ENCODE results near the gene TMEM25. TPM values are rescaled to one million over a fixed set of nuclear protein-coding genes. Genes with fewer than 3 reads are reported as not detected.

The TMEM25 gene
- total RNA-seq, 1 experiment from 2014 or later, result 63.1 TPM

GRCh38 chr11:118529584-118530175, 1.3 kb upstream of the TMEM25 start:
- CTCF ChIA-PET, result interaction anchor here (0.8 to 1.1 kb wide), 2 partner anchors 38 to 331 kb away, joined by 3 read pairs; no protein-coding TSS in a partner anchor
- no peak for TF ChIP-seq CTCF (IDR thresholded peaks at IDR 0.05; ENCODE audit: insufficient read depth in 1 of 2, low read depth in 1 of 2, low read length in 1 of 2, severe bottlenecking in 1 of 2, unreplicated experiment in 1 of 2)
- peak overlapping the region; percentile 57 for H3K4me3 ChIP-seq (ENCODE audit: low read depth, low read length)

GRCh38 chr11:118530180-118530682, 761 bp upstream of the TMEM25 start:
- CTCF ChIA-PET, result interaction anchor here (0.8 to 1.0 kb wide), 3 partner anchors 10 to 332 kb away, joined by 3 to 4 read pairs (median 3); no protein-coding TSS in a partner anchor
- BruUV-seq (replicated peaks), result TSS peak; percentile 37
- Histone ChIP-seq H3K9me3 (no peaks in the 10 kb centered on the region), H3K4me3 (ENCODE audit: low read depth, low read length) (peak overlapping the region; percentile 57), H3K4me1 (peaks cover 39% of the 10 kb centered on the region), H3K27me3 (replicated peaks; ENCODE audit: control insufficient read depth, insufficient read depth, low read length) (no peaks in the 10 kb centered on the region), H3K36me3 (ENCODE audit: control insufficient read depth, insufficient read depth, low read length) (peaks cover 4% of the 10 kb centered on the region)
- Mint-ChIP-seq H3K9me3 (ENCODE audit: unreplicated experiment) (no peaks in the 10 kb centered on the region), H3K4me3 (ENCODE audit: unreplicated experiment) (peak overlapping the region; percentile 98), H3K36me3 (ENCODE audit: insufficient read depth, unreplicated experiment) (peaks cover 27% of the 10 kb centered on the region), H3K4me1 (ENCODE audit: low read depth, unreplicated experiment) (peaks cover 32% of the 10 kb centered on the region), H3K27me3 (ENCODE audit: insufficient read depth, unreplicated experiment) (no peaks in the 10 kb centered on the region), H3K27ac (ENCODE audit: unreplicated experiment) (peak overlapping the region; percentile 43)
- POLR2A ChIA-PET, result interaction anchor here (0.6 kb wide), 2 partner anchors 20 to 21 kb away, joined by 3 to 4 read pairs; no protein-coding TSS in a partner anchor
- no peak for TF ChIP-seq CTCF (IDR thresholded peaks at IDR 0.05; ENCODE audit: insufficient read depth in 1 of 2, low read depth in 1 of 2, low read length in 1 of 2, severe bottlenecking in 1 of 2, unreplicated experiment in 1 of 2)
- intact Hi-C loops (cut with micrococcal nuclease; ENCODE audit: unreplicated experiment), result loop anchor here (1.0 to 2.0 kb wide), 2 partner anchors 19 to 36 kb away; no protein-coding TSS in a partner anchor
- peak; percentile 69 to 80 for DNase-seq

More at GRCh38 chr11:118529584-118530175, 1.3 kb upstream of the TMEM25 start:
- peaks cover 6% of the 10 kb centered on the region for H3K36me3 ChIP-seq (ENCODE audit: control insufficient read depth, insufficient read depth, low read length)
- H3K4me1 ChIP-seq, result peaks cover 37% of the 10 kb centered on the region
- no peak for DNase-seq
- H3K9me3 Mint-ChIP-seq (ENCODE audit: unreplicated experiment), result no peaks in the 10 kb centered on the region
- intact Hi-C loops (cut with micrococcal nuclease; ENCODE audit: unreplicated experiment), result loop anchor here (1.0 to 2.0 kb wide), 2 partner anchors 19 to 37 kb away; no protein-coding TSS in a partner anchor
- BruUV-seq (replicated peaks), result no TSS peak
- peaks cover 27% of the 10 kb centered on the region for H3K4me1 Mint-ChIP-seq (ENCODE audit: low read depth, unreplicated experiment)
- H3K4me3 Mint-ChIP-seq (ENCODE audit: unreplicated experiment), result peak overlapping the region; percentile 98
- POLR2A ChIA-PET, result no interaction called here
- no peaks in the 10 kb centered on the region for H3K27me3 Mint-ChIP-seq (ENCODE audit: insufficient read depth, unreplicated experiment)
- peak overlapping the region; percentile 43 for H3K27ac Mint-ChIP-seq (ENCODE audit: unreplicated experiment)
- no peaks in the 10 kb centered on the region for H3K9me3 ChIP-seq
- peaks cover 33% of the 10 kb centered on the region for H3K36me3 Mint-ChIP-seq (ENCODE audit: insufficient read depth, unreplicated experiment)
- no peaks in the 10 kb centered on the region for H3K27me3 ChIP-seq (replicated peaks; ENCODE audit: control insufficient read depth, insufficient read depth, low read length)

GRCh38 chr11:118531597-118532084, 649 bp downstream of the TMEM25 start:
- Mint-ChIP-seq H3K27me3 (ENCODE audit: insufficient read depth, unreplicated experiment) (no peaks in the 10 kb centered on the region), H3K4me1 (ENCODE audit: low read depth, unreplicated experiment) (peaks cover 34% of the 10 kb centered on the region), H3K9me3 (ENCODE audit: unreplicated experiment) (no peaks in the 10 kb centered on the region), H3K27ac (ENCODE audit: unreplicated experiment) (peak overlapping the region; percentile 43), H3K36me3 (ENCODE audit: insufficient read depth, unreplicated experiment) (peaks cover 26% of the 10 kb centered on the region), H3K4me3 (ENCODE audit: unreplicated experiment) (peak overlapping the region; percentile 98)
- Histone ChIP-seq H3K4me3 (ENCODE audit: low read depth, low read length) (peak overlapping the region; percentile 57), H3K9me3 (no peaks in the 10 kb centered on the region), H3K4me1 (peaks cover 39% of the 10 kb centered on the region), H3K36me3 (ENCODE audit: control insufficient read depth, insufficient read depth, low read length) (peaks cover 4% of the 10 kb centered on the region), H3K27me3 (replicated peaks; ENCODE audit: control insufficient read depth, insufficient read depth, low read length) (no peaks in the 10 kb centered on the region)
- TF ChIP-seq CTCF (IDR thresholded peaks at IDR 0.05; ENCODE audit: insufficient read depth in 1 of 2, low read depth in 1 of 2, low read length in 1 of 2, severe bottlenecking in 1 of 2, unreplicated experiment in 1 of 2), result no peak
- BruUV-seq (replicated peaks), result no TSS peak
- CTCF ChIA-PET, result no interaction called here
- intact Hi-C loops (cut with micrococcal nuclease; ENCODE audit: unreplicated experiment), result loop anchor here (1.0 to 2.0 kb wide), 2 partner anchors 16 to 21 kb away; no protein-coding TSS in a partner anchor
- no peak for DNase-seq
- POLR2A ChIA-PET, result no interaction called here

Data from Caco-2 (cell line).